Astrocyte (in vitro differentiated cells and primary cell): ENCODE measurements around the gene PLXND1. TPM values are rescaled to one million over a fixed set of nuclear protein-coding genes. Genes with fewer than 3 reads are reported as not detected.

ENCODE experiments used
- DNase-seq: peaks from one replicate; pipeline ENCODE4 v3.0.0-alpha.2; 2010; ENCODE audit warnings: low read depth
- FAIRE-seq: peaks from 2 replicates; lab custom pipeline; 2011; peaks lifted over from hg19 to GRCh38; lab: Jason Lieb, UNC
- H2AFZ ChIP-seq: 2 replicates; pipeline ENCODE4 v1.6.0; 2012; ENCODE audit warnings: low read depth, low read length, inconsistent platforms
- H3K27ac ChIP-seq: 2 replicates; pipeline ENCODE4 v1.5.1; 2011; ENCODE audit warnings: low read depth, low read length, inconsistent platforms
- H3K27me3 ChIP-seq: 2 replicates; pipeline ENCODE4 v1.6.0; 2011; ENCODE audit warnings: low read length, inconsistent platforms; ENCODE audit not compliant: insufficient read depth
- H3K36me3 ChIP-seq: 2 replicates; pipeline ENCODE4 v1.5.1; 2011; ENCODE audit warnings: low read length, inconsistent platforms; ENCODE audit not compliant: insufficient read depth
- H3K4me1 ChIP-seq: 2 replicates; pipeline ENCODE4 v1.5.1; 2011; ENCODE audit warnings: low read length, inconsistent platforms; ENCODE audit not compliant: insufficient read depth
- H3K4me2 ChIP-seq: 2 replicates; pipeline ENCODE4 v1.6.0; 2012; ENCODE audit warnings: low read length, inconsistent platforms
- H3K4me3 ChIP-seq: 2 replicates; pipeline ENCODE4 v1.5.1; 2011; ENCODE audit warnings: low read depth, mild to moderate bottlenecking, low read length, inconsistent platforms; ENCODE audit not compliant: insufficient read depth
- H3K79me2 ChIP-seq: 2 replicates; pipeline ENCODE4 v1.6.0; 2012; ENCODE audit warnings: mild to moderate bottlenecking, low read length, inconsistent platforms; ENCODE audit not compliant: insufficient read depth
- H3K9ac ChIP-seq: 2 replicates; pipeline ENCODE4 v1.6.0; 2012; ENCODE audit warnings: mild to moderate bottlenecking, low read length, inconsistent platforms
- H3K9me3 ChIP-seq: 2 replicates; pipeline ENCODE4 v1.5.1; 2012; ENCODE audit warnings: low read depth, mild to moderate bottlenecking, low read length, inconsistent platforms; ENCODE audit not compliant: insufficient read depth
- H4K20me1 ChIP-seq: 2 replicates; pipeline ENCODE4 v1.6.0; 2012; ENCODE audit warnings: low read length, inconsistent platforms; ENCODE audit not compliant: insufficient read depth
- H3K27ac Mint-ChIP-seq: one replicate; pipeline ENCODE4 v1.8.0; 2021; ENCODE audit warnings: mild to moderate bottlenecking, mixed read lengths; ENCODE audit not compliant: unreplicated experiment
- H3K27me3 Mint-ChIP-seq: one replicate; pipeline ENCODE4 v1.8.0; 2021; ENCODE audit warnings: low read depth, mixed read lengths; ENCODE audit not compliant: unreplicated experiment
- H3K36me3 Mint-ChIP-seq: one replicate; pipeline ENCODE4 v1.8.0; 2021; ENCODE audit warnings: low read depth, mixed read lengths; ENCODE audit not compliant: unreplicated experiment
- H3K4me1 Mint-ChIP-seq: one replicate; pipeline ENCODE4 v1.8.0; 2021; ENCODE audit warnings: low read depth, mixed read lengths; ENCODE audit not compliant: unreplicated experiment
- H3K4me3 Mint-ChIP-seq: one replicate; pipeline ENCODE4 v1.8.0; 2021; ENCODE audit warnings: mild to moderate bottlenecking, moderate library complexity, mixed read lengths; ENCODE audit not compliant: unreplicated experiment
- H3K9me3 Mint-ChIP-seq: one replicate; pipeline ENCODE4 v1.8.0; 2021; ENCODE audit warnings: mild to moderate bottlenecking, mixed read lengths; ENCODE audit not compliant: unreplicated experiment
- EZH2 ChIP-seq: IDR thresholded peaks from 2 replicates; pipeline ENCODE4 v1.6.1; 2012; ENCODE audit warnings: mild to moderate bottlenecking, low read length, inconsistent platforms; ENCODE audit not compliant: insufficient read depth
- total RNA-seq: library from RNA; stranded (reverse); gene quantifications from 2 replicates; pipeline ENCODE4 v1.2.1, GENCODE V29; 2021
- TF ChIP-seq, protein P1 (sequence below): IDR thresholded peaks from 2 replicates; pipeline ENCODE4 v1.5.1; 2011; ENCODE audit warnings: low read depth, mild to moderate bottlenecking, inconsistent platforms, low read length, moderate library complexity; ENCODE audit not compliant: insufficient read depth

The PLXND1 gene
- total RNA-seq, 1 donor from 2014 or later = 184 TPM

GRCh38 chr3:129512595-129512994 lies 93.9 kb downstream of the PLXND1 start:
- no peaks in the 10 kb centered on the region for H3K79me2 ChIP-seq
- no peaks in the 10 kb centered on the region for H4K20me1 ChIP-seq
- H3K9me3 Mint-ChIP-seq = peaks cover 2% of the 10 kb centered on the region
- no peak overlapping the region for H3K27ac ChIP-seq
- TF ChIP-seq, protein P1, sequence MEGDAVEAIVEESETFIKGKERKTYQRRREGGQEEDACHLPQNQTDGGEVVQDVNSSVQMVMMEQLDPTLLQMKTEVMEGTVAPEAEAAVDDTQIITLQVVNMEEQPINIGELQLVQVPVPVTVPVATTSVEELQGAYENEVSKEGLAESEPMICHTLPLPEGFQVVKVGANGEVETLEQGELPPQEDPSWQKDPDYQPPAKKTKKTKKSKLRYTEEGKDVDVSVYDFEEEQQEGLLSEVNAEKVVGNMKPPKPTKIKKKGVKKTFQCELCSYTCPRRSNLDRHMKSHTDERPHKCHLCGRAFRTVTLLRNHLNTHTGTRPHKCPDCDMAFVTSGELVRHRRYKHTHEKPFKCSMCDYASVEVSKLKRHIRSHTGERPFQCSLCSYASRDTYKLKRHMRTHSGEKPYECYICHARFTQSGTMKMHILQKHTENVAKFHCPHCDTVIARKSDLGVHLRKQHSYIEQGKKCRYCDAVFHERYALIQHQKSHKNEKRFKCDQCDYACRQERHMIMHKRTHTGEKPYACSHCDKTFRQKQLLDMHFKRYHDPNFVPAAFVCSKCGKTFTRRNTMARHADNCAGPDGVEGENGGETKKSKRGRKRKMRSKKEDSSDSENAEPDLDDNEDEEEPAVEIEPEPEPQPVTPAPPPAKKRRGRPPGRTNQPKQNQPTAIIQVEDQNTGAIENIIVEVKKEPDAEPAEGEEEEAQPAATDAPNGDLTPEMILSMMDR = no peak
- no peak for TF ChIP-seq EZH2
- H3K4me2 ChIP-seq = no peak overlapping the region
- DNase-seq = no peak
- H3K4me3 ChIP-seq = no peak overlapping the region
- no peaks in the 10 kb centered on the region for H3K27me3 Mint-ChIP-seq
- FAIRE-seq = no peak
- H3K4me1 ChIP-seq = no peaks in the 10 kb centered on the region
- no peaks in the 10 kb centered on the region for H3K36me3 ChIP-seq
- H3K4me3 Mint-ChIP-seq = no peak overlapping the region
- H3K27ac Mint-ChIP-seq = no peak overlapping the region
- H3K36me3 Mint-ChIP-seq = peaks cover 31% of the 10 kb centered on the region
- no peak overlapping the region for H3K9ac ChIP-seq
- no peaks in the 10 kb centered on the region for H3K9me3 ChIP-seq
- peaks cover 1% of the 10 kb centered on the region for H3K4me1 Mint-ChIP-seq
- H3K27me3 ChIP-seq = no peaks in the 10 kb centered on the region
- no peak overlapping the region for H2AFZ ChIP-seq

DNA sequence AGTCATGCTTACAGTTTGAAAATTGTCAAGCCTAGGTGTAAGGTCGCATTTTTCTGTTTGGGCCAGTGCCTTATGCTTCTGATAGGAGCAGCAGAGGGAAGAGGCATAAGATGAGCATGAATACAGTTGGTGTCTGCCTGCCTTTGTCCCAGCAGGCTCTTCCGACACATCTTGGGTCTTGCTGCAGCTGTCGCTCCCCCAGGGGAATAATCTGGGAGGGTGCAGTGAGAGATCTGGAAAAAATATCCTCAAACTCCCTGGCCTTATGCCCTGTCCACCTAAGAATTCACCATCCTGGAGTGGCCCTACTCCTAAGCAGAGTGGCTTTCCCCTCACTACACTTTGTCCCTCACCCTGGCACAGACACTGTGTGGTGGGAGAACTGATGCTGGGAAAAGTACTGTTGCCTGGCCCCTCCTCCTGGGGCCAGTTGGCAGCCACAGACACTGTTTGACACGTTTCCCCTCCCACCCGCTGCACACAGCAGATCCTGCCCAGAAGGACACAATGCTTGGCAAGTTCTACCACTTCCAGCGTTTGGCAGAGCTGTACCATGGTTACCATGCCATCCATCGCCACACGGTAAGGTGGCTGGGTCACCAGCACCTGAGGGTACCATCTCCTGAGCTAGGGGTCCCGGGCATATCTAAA lies 99.2 kb downstream of the PLXND1 start:
- H4K20me1 ChIP-seq = no peaks in the 10 kb centered on the region
- no peak overlapping the region for H3K27ac Mint-ChIP-seq

More for the DNA sequence above, 99.2 kb downstream of the PLXND1 start:
- H3K4me1 ChIP-seq = no peaks in the 10 kb centered on the region
- no peaks in the 10 kb centered on the region for H3K9me3 Mint-ChIP-seq
- H3K9me3 ChIP-seq = no peaks in the 10 kb centered on the region
- no peaks in the 10 kb centered on the region for H3K27me3 Mint-ChIP-seq
- peaks cover 4% of the 10 kb centered on the region for H3K36me3 ChIP-seq
- no peak overlapping the region for H2AFZ ChIP-seq
- no peak overlapping the region for H3K4me3 Mint-ChIP-seq
- H3K27ac ChIP-seq = no peak overlapping the region
- H3K4me1 Mint-ChIP-seq = peaks cover 9% of the 10 kb centered on the region
- FAIRE-seq (no peak), DNase-seq (no peak)
- no peak for TF ChIP-seq EZH2
- TF ChIP-seq, protein P1 = no peak
- no peaks in the 10 kb centered on the region for H3K79me2 ChIP-seq
- H3K4me3 ChIP-seq = no peak overlapping the region
- H3K9ac ChIP-seq = no peak overlapping the region
- H3K36me3 Mint-ChIP-seq = peaks cover 37% of the 10 kb centered on the region
- no peaks in the 10 kb centered on the region for H3K27me3 ChIP-seq
- H3K4me2 ChIP-seq = no peak overlapping the region
